ENCODE results near the gene PEX5L.

The PEX5L gene

GRCh38 chr3:179955286-179955685 is 81.5 kb downstream of the PEX5L start:
- no peak for DNase-seq

- no peak for DNase-seq
These were observed 82.5 kb downstream of the PEX5L start for GRCh38 chr3:179953993-179954870.

- DNase-seq = no peak
These were observed 85.9 kb downstream of the PEX5L start for GRCh38 chr3:179950840-179951239.

GRCh38 chr3:179949869-179950268 is 86.9 kb downstream of the PEX5L start:
- DNase-seq = no peak

GRCh38 chr3:179949412-179949811 is 87.3 kb downstream of the PEX5L start:
- DNase-seq = no peak

- DNase-seq = no peak
These were observed 88.0 kb downstream of the PEX5L start for GRCh38 chr3:179948740-179949139.

GRCh38 chr3:179945569-179945968 is 91.2 kb downstream of the PEX5L start:
- no peak for DNase-seq

- no peak for DNase-seq
These were observed 93.4 kb downstream of the PEX5L start for GRCh38 chr3:179943117-179943880.

- DNase-seq = no peak
These were observed 94.1 kb downstream of the PEX5L start for GRCh38 chr3:179942553-179943075.

- DNase-seq = no peak
These were observed 101.0 kb downstream of the PEX5L start for GRCh38 chr3:179935710-179936109.

- DNase-seq = no peak
These were observed 102.8 kb downstream of the PEX5L start for GRCh38 chr3:179933914-179934313.

GRCh38 chr3:179933080-179933479 is 103.7 kb downstream of the PEX5L start:
- DNase-seq = no peak

- no peak for DNase-seq
These were observed 104.1 kb downstream of the PEX5L start for GRCh38 chr3:179932674-179933073.

GRCh38 chr3:179929091-179929529 is 107.6 kb downstream of the PEX5L start:
- peak; percentile 4 to 9 for DNase-seq

GRCh38 chr3:179927191-179927590 is 109.5 kb downstream of the PEX5L start:
- DNase-seq = no peak

GRCh38 chr3:179921951-179922350 is 114.8 kb downstream of the PEX5L start:
- DNase-seq = no peak

GRCh38 chr3:179921500-179921899 is 115.2 kb downstream of the PEX5L start:
- DNase-seq = no peak

GRCh38 chr3:179907784-179908482 is 128.8 kb downstream of the PEX5L start:
- DNase-seq = no peak

- DNase-seq = no peak
These were observed 134.7 kb downstream of the PEX5L start for GRCh38 chr3:179902061-179902460.

GRCh38 chr3:179898024-179898423 is 138.7 kb downstream of the PEX5L start:
- no peak for DNase-seq

- DNase-seq = no peak
These were observed 139.5 kb downstream of the PEX5L start for GRCh38 chr3:179897231-179897630.

GRCh38 chr3:179896507-179896906 is 140.2 kb downstream of the PEX5L start:
- no peak for DNase-seq

- DNase-seq = no peak
These were observed 141.4 kb downstream of the PEX5L start for GRCh38 chr3:179895330-179895729.
